ENCODE measurements around the gene ZDHHC14.

The ZDHHC14 gene

GRCh38 chr6:157490611-157491269 is 109.8 kb downstream of the ZDHHC14 start:
- TF ChIP-seq TCF12 (IDR thresholded peaks at IDR 0.05; ENCODE audit: low read depth) (no peak), CEBPB (IDR thresholded peaks at IDR 0.05) (no peak), CREB1 (IDR thresholded peaks at IDR 0.05; ENCODE audit: low read depth) (no peak)

DNA sequence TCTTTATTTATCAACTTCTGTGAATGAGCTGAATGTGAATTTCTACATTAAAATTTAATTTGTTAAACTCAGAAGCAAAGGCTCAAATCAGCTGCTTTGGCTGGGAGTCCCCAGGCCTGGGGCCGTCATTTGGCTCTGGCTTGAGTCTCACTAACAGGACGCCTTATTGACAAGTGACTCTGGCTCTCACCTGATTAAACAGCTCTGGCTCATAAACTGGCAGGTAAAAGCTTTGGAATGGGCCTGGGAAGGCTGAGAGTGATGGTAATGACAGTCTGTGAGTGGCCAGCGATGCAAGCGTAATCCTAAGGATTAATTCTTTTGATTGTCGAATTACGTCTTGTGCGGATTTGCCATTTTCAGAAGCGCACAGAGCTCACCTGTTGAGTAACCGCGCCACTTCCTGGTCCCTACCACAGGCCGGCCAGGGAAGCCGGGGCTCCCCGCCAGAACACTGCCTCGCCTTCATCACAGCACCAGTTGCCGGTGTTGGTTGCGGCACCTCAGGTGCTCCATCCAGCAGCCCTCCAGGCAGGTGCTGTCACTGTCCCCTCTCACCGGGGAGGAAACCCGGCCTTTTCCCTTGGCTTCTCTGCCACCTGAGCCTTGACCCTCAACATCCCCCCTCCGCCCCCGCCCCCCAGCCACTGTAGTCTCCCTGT is 110.7 kb downstream of the ZDHHC14 start:
- TF ChIP-seq YY1 (IDR thresholded peaks at IDR 0.05; ENCODE audit: low read depth) (no peak), NFIC (IDR thresholded peaks at IDR 0.05) (no peak), FOXM1 (IDR thresholded peaks at IDR 0.05; ENCODE audit: borderline replicate concordance, low read depth) (no peak), ZBTB7A (IDR thresholded peaks at IDR 0.05; ENCODE audit: low read depth) (no peak)
- TF ChIP-seq, protein P1, sequence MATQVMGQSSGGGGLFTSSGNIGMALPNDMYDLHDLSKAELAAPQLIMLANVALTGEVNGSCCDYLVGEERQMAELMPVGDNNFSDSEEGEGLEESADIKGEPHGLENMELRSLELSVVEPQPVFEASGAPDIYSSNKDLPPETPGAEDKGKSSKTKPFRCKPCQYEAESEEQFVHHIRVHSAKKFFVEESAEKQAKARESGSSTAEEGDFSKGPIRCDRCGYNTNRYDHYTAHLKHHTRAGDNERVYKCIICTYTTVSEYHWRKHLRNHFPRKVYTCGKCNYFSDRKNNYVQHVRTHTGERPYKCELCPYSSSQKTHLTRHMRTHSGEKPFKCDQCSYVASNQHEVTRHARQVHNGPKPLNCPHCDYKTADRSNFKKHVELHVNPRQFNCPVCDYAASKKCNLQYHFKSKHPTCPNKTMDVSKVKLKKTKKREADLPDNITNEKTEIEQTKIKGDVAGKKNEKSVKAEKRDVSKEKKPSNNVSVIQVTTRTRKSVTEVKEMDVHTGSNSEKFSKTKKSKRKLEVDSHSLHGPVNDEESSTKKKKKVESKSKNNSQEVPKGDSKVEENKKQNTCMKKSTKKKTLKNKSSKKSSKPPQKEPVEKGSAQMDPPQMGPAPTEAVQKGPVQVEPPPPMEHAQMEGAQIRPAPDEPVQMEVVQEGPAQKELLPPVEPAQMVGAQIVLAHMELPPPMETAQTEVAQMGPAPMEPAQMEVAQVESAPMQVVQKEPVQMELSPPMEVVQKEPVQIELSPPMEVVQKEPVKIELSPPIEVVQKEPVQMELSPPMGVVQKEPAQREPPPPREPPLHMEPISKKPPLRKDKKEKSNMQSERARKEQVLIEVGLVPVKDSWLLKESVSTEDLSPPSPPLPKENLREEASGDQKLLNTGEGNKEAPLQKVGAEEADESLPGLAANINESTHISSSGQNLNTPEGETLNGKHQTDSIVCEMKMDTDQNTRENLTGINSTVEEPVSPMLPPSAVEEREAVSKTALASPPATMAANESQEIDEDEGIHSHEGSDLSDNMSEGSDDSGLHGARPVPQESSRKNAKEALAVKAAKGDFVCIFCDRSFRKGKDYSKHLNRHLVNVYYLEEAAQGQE (IDR thresholded peaks at IDR 0.05; ENCODE audit: low read depth) = no peak
- TF ChIP-seq, protein P2, sequence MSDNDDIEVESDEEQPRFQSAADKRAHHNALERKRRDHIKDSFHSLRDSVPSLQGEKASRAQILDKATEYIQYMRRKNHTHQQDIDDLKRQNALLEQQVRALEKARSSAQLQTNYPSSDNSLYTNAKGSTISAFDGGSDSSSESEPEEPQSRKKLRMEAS (IDR thresholded peaks at IDR 0.05) = no peak

- TF ChIP-seq RAD21 (IDR thresholded peaks at IDR 0.05; ENCODE audit: low read depth) (no peak), ZBTB7A (IDR thresholded peaks at IDR 0.05; ENCODE audit: low read depth) (no peak), USF1 (IDR thresholded peaks at IDR 0.05) (no peak), TAF1 (IDR thresholded peaks at IDR 0.05; ENCODE audit: low read depth) (no peak), EP300 (IDR thresholded peaks at IDR 0.05; ENCODE audit: borderline replicate concordance) (no peak), FOXM1 (IDR thresholded peaks at IDR 0.05; ENCODE audit: borderline replicate concordance, low read depth) (no peak), TCF12 (IDR thresholded peaks at IDR 0.05; ENCODE audit: low read depth) (no peak), YY1 (IDR thresholded peaks at IDR 0.05; ENCODE audit: low read depth) (no peak), CREB1 (IDR thresholded peaks at IDR 0.05; ENCODE audit: low read depth) (no peak)
- TF ChIP-seq, protein P1 (IDR thresholded peaks at IDR 0.05; ENCODE audit: low read depth) = no peak
Measured at GRCh38 chr6:157492249-157492648, 111.3 kb downstream of the ZDHHC14 start.

DNA sequence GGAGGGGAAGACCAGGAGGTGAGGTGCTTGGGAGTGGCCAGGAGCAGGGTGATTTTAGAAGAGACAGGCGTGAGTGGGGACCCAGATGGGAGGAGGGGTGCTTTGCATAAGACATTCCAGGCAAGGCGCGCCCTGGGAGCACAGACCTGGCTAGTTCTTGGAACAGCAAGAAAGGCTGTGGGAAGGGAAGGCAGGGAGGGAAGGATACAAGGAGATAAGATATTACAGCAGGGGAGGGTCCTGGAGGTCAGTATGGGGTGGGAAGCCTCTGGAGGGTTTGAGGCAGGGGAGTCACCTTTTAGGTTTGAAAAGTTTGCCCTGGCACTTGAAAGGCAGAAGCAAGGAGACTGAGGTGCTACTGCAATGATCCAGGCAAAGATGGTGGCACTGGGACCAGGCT is 111.8 kb downstream of the ZDHHC14 start:
- TF ChIP-seq TCF12 (IDR thresholded peaks at IDR 0.05; ENCODE audit: low read depth) = no peak
- TF ChIP-seq NFIC (IDR thresholded peaks at IDR 0.05) = no peak
- TF ChIP-seq RAD21 (IDR thresholded peaks at IDR 0.05; ENCODE audit: low read depth) = no peak
- no peak for TF ChIP-seq EP300 (IDR thresholded peaks at IDR 0.05; ENCODE audit: borderline replicate concordance)
- TF ChIP-seq TAF1 (IDR thresholded peaks at IDR 0.05; ENCODE audit: low read depth) = no peak

DNA sequence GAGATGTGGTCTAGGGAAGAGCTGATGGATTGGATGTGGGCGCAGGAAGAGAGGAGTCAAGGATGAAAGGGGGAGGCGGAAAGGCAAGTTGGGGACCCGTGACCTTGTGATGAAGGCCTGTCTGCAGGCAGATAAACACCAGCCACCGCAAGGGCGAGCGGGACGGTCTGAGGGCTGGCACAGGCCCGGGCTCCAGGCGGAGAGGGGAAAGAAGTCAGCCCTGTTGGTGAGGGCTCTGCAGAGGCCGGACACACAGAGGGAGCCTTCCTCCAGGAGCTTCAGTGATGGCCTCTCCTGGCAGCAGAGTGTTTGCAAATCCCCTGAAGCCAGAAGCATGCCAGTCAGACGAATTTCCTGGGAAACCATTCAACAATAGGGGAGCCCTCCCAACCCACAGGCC is 112.2 kb downstream of the ZDHHC14 start:
- TF ChIP-seq RAD21 (IDR thresholded peaks at IDR 0.05; ENCODE audit: low read depth) = no peak
- TF ChIP-seq YY1 (IDR thresholded peaks at IDR 0.05; ENCODE audit: low read depth) = no peak
- no peak for TF ChIP-seq USF1 (IDR thresholded peaks at IDR 0.05)
- no peak for TF ChIP-seq NFIC (IDR thresholded peaks at IDR 0.05)
- no peak for TF ChIP-seq CREB1 (IDR thresholded peaks at IDR 0.05; ENCODE audit: low read depth)
- no peak for TF ChIP-seq TCF12 (IDR thresholded peaks at IDR 0.05; ENCODE audit: low read depth)
- no peak for TF ChIP-seq EP300 (IDR thresholded peaks at IDR 0.05; ENCODE audit: borderline replicate concordance)
- TF ChIP-seq TAF1 (IDR thresholded peaks at IDR 0.05; ENCODE audit: low read depth) = no peak
- no peak for TF ChIP-seq ZBTB7A (IDR thresholded peaks at IDR 0.05; ENCODE audit: low read depth)

DNA sequence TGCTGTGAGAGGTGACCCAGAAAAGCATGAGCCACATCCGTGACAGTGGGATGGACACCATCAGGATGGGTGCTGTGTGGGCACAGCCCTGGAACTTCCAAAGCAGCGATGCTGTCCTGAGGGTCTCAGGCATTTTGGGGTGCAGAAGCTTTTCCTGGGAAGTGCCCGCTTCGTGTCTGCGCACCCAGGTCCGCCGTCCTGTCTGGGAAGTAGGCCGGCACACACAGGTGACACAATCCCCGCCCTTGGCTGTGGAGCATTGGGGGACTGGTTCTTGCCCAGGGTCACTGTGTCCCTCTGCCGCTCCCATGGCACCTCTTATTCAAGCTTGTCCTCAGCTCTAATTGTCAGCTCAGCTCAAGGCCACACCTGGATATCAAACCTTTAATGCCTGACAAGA is 112.6 kb downstream of the ZDHHC14 start:
- no peak for TF ChIP-seq USF1 (IDR thresholded peaks at IDR 0.05)
